C4-2B (cell line): ENCODE measurements around the gene ACER2.
"Not testable (repeated sequence)": the region's sequence is repeated elsewhere in the genome, so short reads cannot be mapped to it uniquely, and the experiment has no call there.

Source experiments
- CTCF ChIP-seq: fragments of 450-650 bp; conservative IDR thresholded peaks from 2 replicates; pipeline ENCODE4 v1.5.1; 2017; ENCODE audit warnings: mild to moderate bottlenecking
- ZFX ChIP-seq: fragments of 450-650 bp; IDR thresholded peaks from 2 replicates; pipeline ENCODE4 v1.6.1; 2017

GRCh38 chr9:19403231-19403630 is 5.6 kb upstream of the ACER2 start:
- not testable (repeated sequence) for TF ChIP-seq CTCF, ZFX
